Measurements from ENCODE around the gene AFAP1. TPM values are rescaled to one million over a fixed set of nuclear protein-coding genes. Genes with fewer than 3 reads are reported as not detected.
"Not testable (repeated sequence)": the region's sequence is repeated elsewhere in the genome, so short reads cannot be mapped to it uniquely, and the experiment has no call there.

AFAP1 gene
- total and polyA plus RNA-seq, 12 donors: 2.9 to 8.9 (median 5.8) TPM

GRCh38 chr4:7944599-7945220, 5.0 kb upstream of the AFAP1 start:
- H3K9me3 ChIP-seq: no peaks in the 10 kb centered on the region
- no peaks in the 10 kb centered on the region for H3K36me3 ChIP-seq
- H3K27ac ChIP-seq: no peak overlapping the region
- DNase-seq (no peak), ATAC-seq (no peak)
- peaks cover 0 to 19% (median 0%) of the 10 kb centered on the region in 7 donors for H3K27me3 ChIP-seq
- peaks cover 0 to 4% (median 0%) of the 10 kb centered on the region in 9 donors for H3K4me1 ChIP-seq
- 90 to 94% methylated on average over 5 of the region's 5 CpGs for WGBS, 2 donors
- no peak for TF ChIP-seq CTCF (IDR thresholded peaks at IDR 0.05)
- no peak overlapping the region for H3K4me3 ChIP-seq
- intact Hi-C loops (cut with DNase I): no loop called here

- intact Hi-C loops (cut with DNase I): not testable (repeated sequence)
Measured at GRCh38 chr4:7943688-7944087, 4.0 kb upstream of the AFAP1 start.

GRCh38 chr4:7943211-7943610, 3.5 kb upstream of the AFAP1 start:
- Histone ChIP-seq H3K36me3 (no peaks in the 10 kb centered on the region), H3K4me1 (peaks cover 0 to 12% (median 7%) of the 10 kb centered on the region in 9 donors), H3K27me3 (peaks cover 0 to 25% (median 0%) of the 10 kb centered on the region in 7 donors), H3K27ac (no peak overlapping the region), H3K4me3 (no peak overlapping the region), H3K9me3 (no peaks in the 10 kb centered on the region)
- ATAC-seq (no peak), DNase-seq (no peak)
- no peak for TF ChIP-seq CTCF (IDR thresholded peaks at IDR 0.05)
- intact Hi-C loops (cut with DNase I): no loop called here
- 93% methylated on average over 8 of the region's 8 CpGs for WGBS, 2 donors

More at GRCh38 chr4:7943688-7944087, 4.0 kb upstream of the AFAP1 start:
- not testable (repeated sequence) for H3K4me1 ChIP-seq, ATAC-seq, H3K9me3 ChIP-seq, DNase-seq, H3K27ac ChIP-seq, H3K36me3 ChIP-seq, H3K4me3 ChIP-seq
- H3K27me3 ChIP-seq: peaks cover 0 to 20% (median 0%) of the 10 kb centered on the region in 7 donors
- WGBS, 2 donors: 95 to 96% methylated on average over 4 of the region's 4 CpGs

- H3K36me3 ChIP-seq: no peaks in the 10 kb centered on the region
- H3K4me1 ChIP-seq: peaks cover 0 to 22% (median 14%) of the 10 kb centered on the region in 9 donors
- DNase-seq (no peak), ATAC-seq (no peak)
- H3K27ac ChIP-seq: no peak overlapping the region
- whole genome bisulfite sequencing, 2 donors: 95 to 100% methylated on average over 4 of the region's 4 CpGs
- peaks cover 0 to 34% (median 0%) of the 10 kb centered on the region in 7 donors for H3K27me3 ChIP-seq
- TF ChIP-seq CTCF (IDR thresholded peaks at IDR 0.05): no peak
- no peaks in the 10 kb centered on the region for H3K9me3 ChIP-seq
- intact Hi-C loops (cut with DNase I): no loop called here
- H3K4me3 ChIP-seq: no peak overlapping the region
Measured at GRCh38 chr4:7941965-7942496, 2.4 kb upstream of the AFAP1 start.
